ENCODE measurements around the gene GNAI2. TPM values are rescaled to one million over a fixed set of nuclear protein-coding genes. Genes with fewer than 3 reads are reported as not detected.

The GNAI2 gene
- total RNA-seq, 4 donors from 2014 or later = 208 to 300 (median 249) TPM

DNA sequence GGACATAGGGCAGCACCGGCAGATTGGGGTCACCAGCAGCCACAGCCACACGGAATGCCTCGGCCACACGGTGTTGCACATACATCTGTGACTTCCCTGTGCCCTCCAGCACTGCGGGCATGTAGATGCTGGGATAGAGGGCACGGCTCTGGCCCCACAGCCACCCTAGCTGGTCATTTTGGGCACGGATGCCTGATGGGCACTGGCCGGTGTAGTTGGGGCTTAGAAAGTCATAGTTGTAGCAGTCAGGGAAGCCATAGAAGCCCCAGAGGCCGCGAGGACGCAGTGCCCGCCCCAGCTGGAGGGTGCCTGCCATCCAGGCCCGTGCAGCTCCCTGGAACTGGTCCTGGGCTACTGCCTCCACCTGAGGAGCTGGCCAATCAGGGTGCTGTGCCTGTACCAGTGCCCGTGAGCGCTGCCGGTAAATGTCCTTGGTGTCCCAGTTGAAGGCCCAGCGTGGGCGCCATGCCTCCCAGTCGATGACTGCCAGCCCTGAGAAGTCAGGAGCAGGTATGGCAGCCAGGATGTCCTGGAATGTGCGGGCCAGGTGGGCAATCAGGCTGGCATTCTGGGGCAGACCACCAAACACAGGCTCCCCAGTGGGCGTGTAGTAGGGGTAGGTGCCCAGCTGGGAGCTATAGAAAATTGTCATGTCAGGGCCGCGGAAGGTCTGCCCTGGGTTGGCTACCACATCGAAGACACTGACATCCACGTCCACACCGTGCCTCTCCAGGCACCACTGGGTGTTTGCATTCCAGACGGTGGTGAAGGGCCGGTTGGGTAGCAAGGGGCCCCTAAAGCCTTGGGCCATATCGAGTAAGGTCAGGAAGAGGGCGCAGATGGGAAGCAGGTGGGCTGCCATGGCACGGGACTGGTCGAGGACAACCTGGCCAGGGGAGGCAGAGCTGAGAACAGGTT, 66.3 kb downstream of the GNAI2 start:
- TF ChIP-seq, protein P1, sequence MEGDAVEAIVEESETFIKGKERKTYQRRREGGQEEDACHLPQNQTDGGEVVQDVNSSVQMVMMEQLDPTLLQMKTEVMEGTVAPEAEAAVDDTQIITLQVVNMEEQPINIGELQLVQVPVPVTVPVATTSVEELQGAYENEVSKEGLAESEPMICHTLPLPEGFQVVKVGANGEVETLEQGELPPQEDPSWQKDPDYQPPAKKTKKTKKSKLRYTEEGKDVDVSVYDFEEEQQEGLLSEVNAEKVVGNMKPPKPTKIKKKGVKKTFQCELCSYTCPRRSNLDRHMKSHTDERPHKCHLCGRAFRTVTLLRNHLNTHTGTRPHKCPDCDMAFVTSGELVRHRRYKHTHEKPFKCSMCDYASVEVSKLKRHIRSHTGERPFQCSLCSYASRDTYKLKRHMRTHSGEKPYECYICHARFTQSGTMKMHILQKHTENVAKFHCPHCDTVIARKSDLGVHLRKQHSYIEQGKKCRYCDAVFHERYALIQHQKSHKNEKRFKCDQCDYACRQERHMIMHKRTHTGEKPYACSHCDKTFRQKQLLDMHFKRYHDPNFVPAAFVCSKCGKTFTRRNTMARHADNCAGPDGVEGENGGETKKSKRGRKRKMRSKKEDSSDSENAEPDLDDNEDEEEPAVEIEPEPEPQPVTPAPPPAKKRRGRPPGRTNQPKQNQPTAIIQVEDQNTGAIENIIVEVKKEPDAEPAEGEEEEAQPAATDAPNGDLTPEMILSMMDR (IDR thresholded peaks at IDR 0.05; ENCODE audit: low read depth) = no peak

- TF ChIP-seq, protein P1 (IDR thresholded peaks at IDR 0.05; ENCODE audit: low read depth) = no peak
Measured at GRCh38 chr3:50303013-50303815, 67.2 kb downstream of the GNAI2 start, which contains the start of gene HYAL1. Gene HYAL1, minus strand, starts transcription at chr3:50303574. Its CDS starts 618 bp downstream, at chr3:50302956.

GRCh38 chr3:50304601-50305000, 68.6 kb downstream of the GNAI2 start:
- TF ChIP-seq, protein P1 (IDR thresholded peaks at IDR 0.05; ENCODE audit: low read depth) = no peak

Small RNA genes lying within 50 kb of the gene (small RNA-seq; reads per million reads assigned to genes)
- gene MIR5787 = not detected

Other genes with a start within 250 kb of the GNAI2 start
- 100 to 1,000 TPM; 236 to 276 (median 256) TPM for gene RBM5, start 147.3 kb upstream of the GNAI2 start, total RNA-seq
- 10 to 100 TPM in 2 of 4 donors, 1 to 10 TPM in 2; 4.6 to 32.8 (median 11.5) TPM for gene SEMA3F, start 80.9 kb upstream of the GNAI2 start, total RNA-seq
- gene GNAT1, start 44.6 kb upstream of the GNAI2 start, total RNA-seq = not detected
- not detected for gene SLC38A3, start 30.9 kb upstream of the GNAI2 start, total RNA-seq
- gene SEMA3B, start 32.9 kb downstream of the GNAI2 start, total RNA-seq = 10 to 100 TPM in 1 of 4 donors, 1 to 10 TPM in 3; 2.4 to 13.7 (median 7.0) TPM
- not detected for gene LSMEM2, start 42.9 kb downstream of the GNAI2 start, total RNA-seq
- 10 to 100 TPM; 31.6 to 56.4 (median 52.2) TPM for gene IFRD2, start 56.2 kb downstream of the GNAI2 start, total RNA-seq
- gene HYAL3, start 63.2 kb downstream of the GNAI2 start, total RNA-seq = 1 to 10 TPM; 1.5 to 5.1 (median 3.4) TPM
- 10 to 100 TPM in 1 of 4 donors, 1 to 10 TPM in 3; 5.2 to 10.4 (median 6.6) TPM for gene NAA80, start 63.2 kb downstream of the GNAI2 start, total RNA-seq
- gene HYAL1, start 67.4 kb downstream of the GNAI2 start, total RNA-seq = 10 to 100 TPM in 1 of 4 donors, 1 to 10 TPM in 3; 3.1 to 13.8 (median 4.7) TPM
- 100 to 1,000 TPM in 2 of 4 donors, 10 to 100 TPM in 2; 54.4 to 207 (median 117) TPM for gene HYAL2, start 86.5 kb downstream of the GNAI2 start, total RNA-seq
- gene TUSC2, start 92.0 kb downstream of the GNAI2 start, total RNA-seq = 10 to 100 TPM; 17.8 to 27.5 (median 20.7) TPM
- gene RASSF1, start 104.6 kb downstream of the GNAI2 start, total RNA-seq = 10 to 100 TPM; 37.0 to 62.8 (median 54.1) TPM
- 1 to 10 TPM in 1 of 4 donors, not detected in 3; 1.5 TPM for gene ZMYND10, start 109.5 kb downstream of the GNAI2 start, total RNA-seq
- 10 to 100 TPM; 14.3 to 18.8 (median 17.5) TPM for gene NPRL2, start 114.6 kb downstream of the GNAI2 start, total RNA-seq
- gene CYB561D2, start 114.7 kb downstream of the GNAI2 start, total RNA-seq = 10 to 100 TPM; 13.9 to 22.0 (median 18.2) TPM
- gene TMEM115, start 123.3 kb downstream of the GNAI2 start, total RNA-seq = 10 to 100 TPM; 30.5 to 44.5 (median 41.2) TPM

Data from subcutaneous adipose tissue (tissue), 4 donors.